ENCODE data around the gene PRR30. TPM values are rescaled to one million over a fixed set of nuclear protein-coding genes. Genes with fewer than 3 reads are reported as not detected.

Gene PRR30
- total and polyA plus RNA-seq, 2 donors (not counting 1 experiment from before 2014, with no cell fraction given): not detected

DNA sequence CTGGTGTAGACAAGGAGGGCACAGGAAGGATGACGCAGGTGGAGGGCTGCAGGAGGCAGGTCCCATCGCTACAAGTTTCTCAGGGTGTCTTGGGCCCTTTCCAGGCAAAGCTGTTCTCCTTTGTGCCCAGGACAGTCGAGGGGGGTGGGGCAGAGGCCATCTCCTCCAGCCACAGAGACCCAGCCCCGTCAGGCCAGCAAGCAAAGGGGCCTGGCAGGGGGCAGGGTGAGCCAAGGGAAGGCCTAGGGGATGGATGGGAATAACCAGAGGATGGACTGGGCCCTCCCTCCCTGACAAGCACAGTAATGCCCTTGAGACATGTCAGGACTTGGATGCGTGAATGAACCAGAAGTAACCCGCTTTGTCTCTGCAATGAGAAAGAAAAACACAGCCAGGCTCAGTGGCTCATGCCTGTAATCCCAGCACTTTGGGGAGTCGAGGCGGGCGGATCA lies 15.9 kb upstream of the PRR30 start:
- DNase-seq (no peak), ATAC-seq (ENCODE audit: low read depth) (no peak)
- CTCF ChIA-PET: no interaction called here
- Mint-ChIP-seq H3K4me1 (no peaks in the 10 kb centered on the region), H3K27ac (no peak overlapping the region), H3K9me3 (ENCODE audit: insufficient read depth) (no peaks in the 10 kb centered on the region), H3K27me3 (peaks cover 10% of the 10 kb centered on the region), H3K4me3 (no peak overlapping the region)
- Histone ChIP-seq H2AFZ (ENCODE audit: insufficient read depth, low read depth, low read length, poor library complexity, severe bottlenecking) (no peak overlapping the region), H3K27ac (ENCODE audit: low read length in 2 of 2) (no peak overlapping the region), H3K36me3 (replicated peaks in 1 of 2; ENCODE audit: control extremely low read depth in 1 of 2, control insufficient read depth in 1 of 2, extremely low read depth in 1 of 2, insufficient read depth in 2 of 2, low read length in 1 of 2) (no peaks in the 10 kb centered on the region), H3K4me2 (replicated peaks; ENCODE audit: low read depth, low read length, poor library complexity, severe bottlenecking) (no peak overlapping the region), H3K79me2 (ENCODE audit: control insufficient read depth, insufficient read depth, low read length) (no peaks in the 10 kb centered on the region), H3K4me3 (ENCODE audit: control extremely low read depth in 1 of 5, extremely low read depth in 1 of 5, insufficient read depth in 1 of 5, low read depth in 2 of 5, low read length in 4 of 5) (no peak overlapping the region), H3K4me1 (ENCODE audit: control insufficient read depth in 2 of 2, insufficient read depth in 2 of 2, low read length in 2 of 2) (no peaks in the 10 kb centered on the region), H3K27me3 (replicated peaks in 1 of 4; ENCODE audit: control extremely low read depth in 1 of 4, control insufficient read depth in 3 of 4, insufficient read depth in 4 of 4, low read length in 3 of 4) (peaks cover 0 to 7% (median 0%) of the 10 kb centered on the region in 4 experiments), H4K20me1 (ENCODE audit: control insufficient read depth, insufficient read depth, low read length, poor library complexity, severe bottlenecking) (no peaks in the 10 kb centered on the region), H3K9me3 (ENCODE audit: control extremely low read depth in 1 of 3, control insufficient read depth in 2 of 3, insufficient read depth in 1 of 3, low read length in 2 of 3) (no peaks in the 10 kb centered on the region), H3K9ac (ENCODE audit: low read length) (no peak overlapping the region)
- intact Hi-C loops (cut with micrococcal nuclease): no loop called here
- POLR2A ChIA-PET: no interaction called here
- 90% methylated on average over 9 of the region's 9 CpGs for WGBS (ENCODE audit: insufficient coverage)
- TF ChIP-seq, protein P1, sequence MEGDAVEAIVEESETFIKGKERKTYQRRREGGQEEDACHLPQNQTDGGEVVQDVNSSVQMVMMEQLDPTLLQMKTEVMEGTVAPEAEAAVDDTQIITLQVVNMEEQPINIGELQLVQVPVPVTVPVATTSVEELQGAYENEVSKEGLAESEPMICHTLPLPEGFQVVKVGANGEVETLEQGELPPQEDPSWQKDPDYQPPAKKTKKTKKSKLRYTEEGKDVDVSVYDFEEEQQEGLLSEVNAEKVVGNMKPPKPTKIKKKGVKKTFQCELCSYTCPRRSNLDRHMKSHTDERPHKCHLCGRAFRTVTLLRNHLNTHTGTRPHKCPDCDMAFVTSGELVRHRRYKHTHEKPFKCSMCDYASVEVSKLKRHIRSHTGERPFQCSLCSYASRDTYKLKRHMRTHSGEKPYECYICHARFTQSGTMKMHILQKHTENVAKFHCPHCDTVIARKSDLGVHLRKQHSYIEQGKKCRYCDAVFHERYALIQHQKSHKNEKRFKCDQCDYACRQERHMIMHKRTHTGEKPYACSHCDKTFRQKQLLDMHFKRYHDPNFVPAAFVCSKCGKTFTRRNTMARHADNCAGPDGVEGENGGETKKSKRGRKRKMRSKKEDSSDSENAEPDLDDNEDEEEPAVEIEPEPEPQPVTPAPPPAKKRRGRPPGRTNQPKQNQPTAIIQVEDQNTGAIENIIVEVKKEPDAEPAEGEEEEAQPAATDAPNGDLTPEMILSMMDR (IDR thresholded peaks at IDR 0.05): no peak
- no peak for TF ChIP-seq EZH2 (IDR thresholded peaks at IDR 0.05; ENCODE audit: borderline replicate concordance, insufficient read depth, low read depth, low read length, poor library complexity, severe bottlenecking)

DNA sequence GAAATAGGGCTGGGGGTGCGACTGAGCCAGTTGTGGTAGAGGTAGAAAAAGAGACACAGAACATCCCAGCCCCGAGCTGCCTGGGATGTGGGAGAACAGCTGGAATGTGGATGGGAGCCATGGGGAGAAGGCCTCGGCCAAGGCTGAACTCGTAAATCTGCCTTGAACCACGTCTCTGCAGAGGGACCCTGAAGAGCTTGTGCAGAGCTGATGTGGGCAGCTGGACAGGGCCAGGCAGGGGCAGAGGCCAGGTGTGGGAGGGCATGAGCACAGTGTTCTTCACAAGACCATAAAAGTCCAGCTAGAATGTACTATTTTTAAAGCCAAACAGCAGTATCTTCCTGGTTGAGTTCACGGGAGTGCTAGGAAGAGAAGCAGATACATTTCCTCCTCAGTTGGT lies 15.3 kb upstream of the PRR30 start:
- WGBS (ENCODE audit: insufficient coverage): 85% methylated on average over 6 of the region's 6 CpGs

More for the DNA sequence above, 15.3 kb upstream of the PRR30 start:
- POLR2A ChIA-PET: no interaction called here
- Mint-ChIP-seq H3K27ac (no peak overlapping the region), H3K4me3 (no peak overlapping the region), H3K9me3 (ENCODE audit: insufficient read depth) (no peaks in the 10 kb centered on the region), H3K27me3 (peaks cover 10% of the 10 kb centered on the region), H3K4me1 (no peaks in the 10 kb centered on the region)
- Histone ChIP-seq H3K4me1 (ENCODE audit: control insufficient read depth in 2 of 2, insufficient read depth in 2 of 2, low read length in 2 of 2) (no peaks in the 10 kb centered on the region), H3K9me3 (ENCODE audit: control extremely low read depth in 1 of 3, control insufficient read depth in 2 of 3, insufficient read depth in 1 of 3, low read length in 2 of 3) (no peaks in the 10 kb centered on the region), H3K36me3 (replicated peaks in 1 of 2; ENCODE audit: control extremely low read depth in 1 of 2, control insufficient read depth in 1 of 2, extremely low read depth in 1 of 2, insufficient read depth in 2 of 2, low read length in 1 of 2) (no peaks in the 10 kb centered on the region), H3K4me2 (replicated peaks; ENCODE audit: low read depth, low read length, poor library complexity, severe bottlenecking) (no peak overlapping the region), H3K27me3 (replicated peaks in 1 of 4; ENCODE audit: control extremely low read depth in 1 of 4, control insufficient read depth in 3 of 4, insufficient read depth in 4 of 4, low read length in 3 of 4) (peaks cover 0 to 7% (median 0%) of the 10 kb centered on the region in 4 experiments), H3K27ac (ENCODE audit: low read length in 2 of 2) (no peak overlapping the region), H2AFZ (ENCODE audit: insufficient read depth, low read depth, low read length, poor library complexity, severe bottlenecking) (no peak overlapping the region), H3K9ac (ENCODE audit: low read length) (no peak overlapping the region), H3K4me3 (ENCODE audit: control extremely low read depth in 1 of 5, extremely low read depth in 1 of 5, insufficient read depth in 1 of 5, low read depth in 2 of 5, low read length in 4 of 5) (no peak overlapping the region), H3K79me2 (ENCODE audit: control insufficient read depth, insufficient read depth, low read length) (no peaks in the 10 kb centered on the region), H4K20me1 (ENCODE audit: control insufficient read depth, insufficient read depth, low read length, poor library complexity, severe bottlenecking) (no peaks in the 10 kb centered on the region)
- TF ChIP-seq, protein P1 (IDR thresholded peaks at IDR 0.05): no peak
- TF ChIP-seq EZH2 (IDR thresholded peaks at IDR 0.05; ENCODE audit: borderline replicate concordance, insufficient read depth, low read depth, low read length, poor library complexity, severe bottlenecking): no peak
- intact Hi-C loops (cut with micrococcal nuclease): no loop called here
- no peak for DNase-seq
- CTCF ChIA-PET: interaction anchor here (0.5 to 1.0 kb wide), 2 partner anchors 16 to 18 kb away, joined by 3 to 5 read pairs; no protein-coding TSS in a partner anchor
- no peak for ATAC-seq (ENCODE audit: low read depth)
